ENCODE data around the gene JPH3.
A peak's percentile ranks its signal among the peaks of the same experiment; 100 is the strongest.

JPH3 gene

GRCh38 chr16:87662254-87663204, 60.2 kb downstream of the JPH3 start:
- Mint-ChIP-seq H3K27ac (no peak overlapping the region), H3K9me3 (peaks cover 4% of the 10 kb centered on the region), H3K27me3 (peaks cover 56% of the 10 kb centered on the region), H3K36me3 (peaks cover 6% of the 10 kb centered on the region), H3K4me3 (no peak overlapping the region), H3K4me1 (no peaks in the 10 kb centered on the region)
- no peak for ATAC-seq

GRCh38 chr16:87664792-87665191, 62.5 kb downstream of the JPH3 start:
- no peaks in the 10 kb centered on the region for H3K36me3 Mint-ChIP-seq
- H3K27ac Mint-ChIP-seq = no peak overlapping the region
- no peak overlapping the region for H3K4me3 Mint-ChIP-seq
- no peak for ATAC-seq
- no peaks in the 10 kb centered on the region for H3K9me3 Mint-ChIP-seq
- peaks cover 63% of the 10 kb centered on the region for H3K27me3 Mint-ChIP-seq
- H3K4me1 Mint-ChIP-seq = no peaks in the 10 kb centered on the region

DNA sequence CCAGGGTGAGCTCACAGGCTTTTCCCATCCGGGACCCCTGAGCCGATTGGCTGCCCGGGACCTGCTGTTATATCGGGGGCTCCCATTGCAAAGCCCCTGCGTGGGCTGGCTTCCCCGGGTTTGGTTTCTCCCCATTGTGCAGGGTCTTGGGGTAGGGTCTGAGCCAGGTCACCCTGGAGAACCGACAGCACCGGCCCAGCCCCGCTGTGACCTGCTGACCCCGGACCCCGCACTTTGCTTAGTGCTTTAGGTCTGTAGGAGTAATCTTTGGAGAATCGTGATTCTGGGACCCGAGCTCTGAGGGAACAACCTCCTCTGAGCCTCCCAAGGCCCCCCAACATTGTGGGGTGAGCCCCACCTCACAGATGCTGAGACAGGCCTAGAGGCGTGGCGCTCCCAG, 62.9 kb downstream of the JPH3 start:
- Mint-ChIP-seq H3K36me3 (no peaks in the 10 kb centered on the region), H3K9me3 (no peaks in the 10 kb centered on the region), H3K27me3 (peaks cover 61% of the 10 kb centered on the region), H3K4me3 (no peak overlapping the region), H3K4me1 (no peaks in the 10 kb centered on the region), H3K27ac (no peak overlapping the region)
- no peak for ATAC-seq

DNA sequence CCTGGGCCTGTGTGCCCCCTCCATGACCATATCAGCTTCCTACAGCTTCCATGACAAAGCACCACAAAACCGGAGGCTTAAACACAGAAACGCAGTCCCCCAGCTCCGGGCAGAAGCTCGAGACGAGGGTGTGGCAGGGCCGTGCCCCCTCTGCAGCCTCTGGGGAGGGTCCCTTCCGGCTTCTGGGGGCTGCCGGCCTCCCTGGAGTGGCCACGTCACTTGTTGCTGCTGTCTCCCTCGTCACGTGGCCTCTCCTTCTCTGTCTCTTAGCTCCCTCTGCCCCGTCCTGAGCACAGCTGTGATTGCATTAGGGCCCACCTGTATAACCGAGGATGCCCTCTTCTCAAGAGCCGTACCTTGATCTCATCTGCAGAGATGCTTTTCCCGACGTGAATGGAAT, 64.6 kb downstream of the JPH3 start:
- Mint-ChIP-seq H3K36me3 (no peaks in the 10 kb centered on the region), H3K27ac (no peak overlapping the region), H3K27me3 (peaks cover 50% of the 10 kb centered on the region), H3K4me1 (no peaks in the 10 kb centered on the region), H3K9me3 (no peaks in the 10 kb centered on the region), H3K4me3 (no peak overlapping the region)
- ATAC-seq = no peak

DNA sequence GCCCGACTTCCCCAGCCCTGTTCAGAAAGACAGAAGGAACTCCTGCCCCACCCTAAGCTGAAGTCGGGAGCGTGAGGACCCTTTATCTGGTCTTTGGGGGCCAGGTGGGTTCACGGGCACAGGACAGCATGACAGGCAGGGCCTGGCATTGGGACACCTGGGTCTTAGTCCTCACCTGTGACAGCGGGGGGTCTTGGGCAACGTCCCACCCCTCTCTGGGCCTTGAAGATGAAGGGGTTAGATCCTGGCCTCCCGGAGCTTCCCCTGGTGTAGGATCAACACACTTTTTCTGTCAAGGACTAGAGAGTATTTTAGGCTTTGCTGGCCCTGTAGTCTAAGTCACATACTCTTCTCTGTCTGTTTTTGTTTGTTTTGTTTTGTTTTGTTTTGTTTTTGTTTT, 65.1 kb downstream of the JPH3 start:
- Mint-ChIP-seq H3K27me3 (peaks cover 48% of the 10 kb centered on the region), H3K4me3 (no peak overlapping the region), H3K9me3 (no peaks in the 10 kb centered on the region), H3K4me1 (no peaks in the 10 kb centered on the region), H3K36me3 (no peaks in the 10 kb centered on the region), H3K27ac (no peak overlapping the region)
- ATAC-seq = no peak

DNA sequence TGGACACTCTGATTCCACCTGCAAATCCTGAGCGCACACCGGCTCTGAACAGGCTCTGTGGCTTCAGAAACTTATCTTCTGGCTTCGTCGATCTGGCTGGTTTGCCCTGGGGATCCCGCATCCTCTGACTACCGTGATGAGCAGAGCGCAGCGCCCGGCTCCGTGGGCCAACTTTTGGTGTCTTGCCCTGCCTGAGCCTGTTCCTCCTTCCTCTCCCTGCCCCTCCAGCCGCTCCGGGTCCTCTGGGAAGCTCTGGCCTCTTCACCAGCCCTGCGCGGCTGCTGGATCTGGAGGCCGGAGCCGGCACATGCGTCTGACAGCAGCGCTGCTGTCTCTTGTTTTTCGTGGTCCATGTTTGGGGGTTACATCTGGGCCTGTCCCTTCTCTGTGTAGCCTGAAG, 65.6 kb downstream of the JPH3 start:
- H3K36me3 Mint-ChIP-seq = no peaks in the 10 kb centered on the region
- H3K4me3 Mint-ChIP-seq = no peak overlapping the region
- H3K27me3 Mint-ChIP-seq = peaks cover 48% of the 10 kb centered on the region
- no peaks in the 10 kb centered on the region for H3K4me1 Mint-ChIP-seq
- H3K27ac Mint-ChIP-seq = peak overlapping the region; percentile 17
- ATAC-seq = no peak
- no peaks in the 10 kb centered on the region for H3K9me3 Mint-ChIP-seq

DNA sequence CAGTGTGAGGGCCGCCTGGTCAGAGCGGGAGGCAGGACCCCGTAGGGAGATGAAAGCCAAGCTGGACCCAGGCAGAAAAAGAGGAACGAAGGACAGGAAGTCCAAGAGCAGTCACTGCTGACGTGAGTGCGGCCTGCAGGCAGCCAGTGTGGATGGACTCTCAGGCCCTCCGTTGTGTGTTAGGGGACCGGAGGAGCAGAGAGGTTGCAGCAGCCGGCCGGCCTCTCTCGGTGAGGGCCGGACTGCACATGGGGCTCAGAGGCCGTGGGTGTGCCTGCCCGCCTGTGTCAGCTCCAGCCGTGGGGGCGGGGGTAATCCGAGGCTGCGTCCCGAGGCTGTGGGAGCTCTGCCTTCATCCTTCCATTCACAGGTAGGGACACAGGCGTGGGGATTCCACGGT, 67.4 kb downstream of the JPH3 start:
- Mint-ChIP-seq H3K36me3 (no peaks in the 10 kb centered on the region), H3K4me3 (no peak overlapping the region), H3K4me1 (peaks cover 7% of the 10 kb centered on the region), H3K27ac (no peak overlapping the region), H3K9me3 (no peaks in the 10 kb centered on the region), H3K27me3 (peaks cover 40% of the 10 kb centered on the region)
- ATAC-seq = no peak

- H3K27ac Mint-ChIP-seq = no peak overlapping the region
- H3K36me3 Mint-ChIP-seq = no peaks in the 10 kb centered on the region
- H3K27me3 Mint-ChIP-seq = peaks cover 34% of the 10 kb centered on the region
- peaks cover 7% of the 10 kb centered on the region for H3K4me1 Mint-ChIP-seq
- no peaks in the 10 kb centered on the region for H3K9me3 Mint-ChIP-seq
- no peak overlapping the region for H3K4me3 Mint-ChIP-seq
- no peak for ATAC-seq
Observed at GRCh38 chr16:87671221-87671620, 68.9 kb downstream of the JPH3 start.

DNA sequence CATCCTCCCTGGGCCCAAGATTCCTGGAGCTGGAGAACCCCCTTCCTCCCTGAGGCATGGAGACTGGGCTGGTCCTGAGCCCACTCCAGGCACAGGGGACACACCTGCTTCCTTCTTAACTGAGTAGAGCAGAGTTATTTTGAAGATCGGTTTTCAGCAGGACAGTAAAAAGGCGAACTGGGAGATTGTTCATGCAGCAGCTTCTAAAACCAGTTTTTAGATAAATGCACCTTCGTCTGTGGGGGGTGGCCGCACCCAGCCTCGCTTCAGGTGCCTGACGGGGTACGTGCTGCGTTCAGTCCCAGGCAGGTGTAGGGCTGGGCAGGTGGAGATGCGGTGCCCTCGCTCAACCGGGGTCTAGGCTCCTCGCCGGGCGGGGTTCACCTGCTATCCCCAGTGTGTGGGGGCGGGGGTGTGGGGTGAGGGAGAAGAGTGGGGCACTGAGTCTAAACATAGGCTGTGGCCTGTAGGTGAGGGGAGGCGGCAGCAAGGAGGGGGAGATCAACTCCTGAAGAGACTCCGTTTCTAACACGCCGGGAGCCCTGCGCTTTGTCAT, 69.5 kb downstream of the JPH3 start:
- peaks cover 7% of the 10 kb centered on the region for H3K4me1 Mint-ChIP-seq
- H3K36me3 Mint-ChIP-seq = no peaks in the 10 kb centered on the region
- H3K9me3 Mint-ChIP-seq = no peaks in the 10 kb centered on the region
- no peak overlapping the region for H3K4me3 Mint-ChIP-seq
- no peak overlapping the region for H3K27ac Mint-ChIP-seq
- peaks cover 30% of the 10 kb centered on the region for H3K27me3 Mint-ChIP-seq
- no peak for ATAC-seq

DNA sequence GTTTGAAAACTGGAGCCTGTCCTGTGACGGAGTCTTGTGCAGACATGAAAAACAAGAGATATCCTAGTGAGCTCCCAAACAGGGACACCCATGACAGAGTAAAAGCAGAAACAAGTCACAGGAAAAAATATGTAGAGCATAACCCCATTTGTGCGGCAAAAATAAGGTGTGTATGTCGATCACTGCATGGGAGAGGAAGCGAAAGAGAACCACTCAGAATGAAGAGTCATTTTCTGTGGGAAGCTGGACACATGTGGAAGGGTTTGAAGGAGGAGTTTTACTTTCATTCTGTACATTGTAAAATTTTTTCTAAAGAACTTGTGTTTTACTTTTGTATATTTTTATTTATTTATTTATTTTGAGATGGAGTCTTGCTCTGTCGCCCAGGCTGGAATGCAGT, 72.1 kb downstream of the JPH3 start:
- peaks cover 7% of the 10 kb centered on the region for H3K4me1 Mint-ChIP-seq
- H3K27me3 Mint-ChIP-seq = peaks cover 11% of the 10 kb centered on the region
- no peaks in the 10 kb centered on the region for H3K9me3 Mint-ChIP-seq
- no peaks in the 10 kb centered on the region for H3K36me3 Mint-ChIP-seq
- peak; percentile 47 for ATAC-seq
- H3K27ac Mint-ChIP-seq = no peak overlapping the region
- no peak overlapping the region for H3K4me3 Mint-ChIP-seq

DNA sequence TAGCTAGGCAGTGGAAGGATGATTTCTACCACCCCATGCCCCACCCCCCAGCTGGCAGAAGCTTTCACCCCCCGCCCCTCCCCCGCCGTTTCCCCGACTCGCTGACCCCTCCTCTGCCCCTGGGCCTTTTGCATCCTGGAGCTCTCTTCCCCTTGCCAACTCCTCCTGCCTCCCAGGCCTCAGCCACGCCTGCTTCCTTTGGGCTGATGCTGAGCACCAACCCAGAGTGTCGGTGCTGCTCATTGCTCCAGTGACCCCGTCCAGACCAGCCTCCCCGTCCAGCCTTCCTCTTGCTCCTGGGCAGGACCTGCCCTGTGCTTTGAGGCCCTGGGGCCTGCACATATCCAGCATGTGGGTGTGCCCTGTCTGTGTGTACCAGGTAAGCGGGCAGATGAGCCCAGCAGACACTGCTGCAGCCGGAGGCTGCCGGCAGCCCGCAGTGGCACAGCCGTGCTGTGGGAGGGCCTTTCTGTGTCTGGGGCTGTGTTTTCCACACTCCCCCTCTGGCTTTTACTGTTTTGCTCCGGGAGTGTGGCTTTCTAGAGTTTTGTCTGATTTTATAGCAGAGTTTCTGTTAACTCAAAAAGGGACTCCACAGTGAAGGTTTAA, 72.9 kb downstream of the JPH3 start:
- no peaks in the 10 kb centered on the region for H3K36me3 Mint-ChIP-seq
- no peak for ATAC-seq
- H3K27me3 Mint-ChIP-seq = peaks cover 8% of the 10 kb centered on the region
- peaks cover 7% of the 10 kb centered on the region for H3K4me1 Mint-ChIP-seq
- no peak overlapping the region for H3K4me3 Mint-ChIP-seq
- H3K27ac Mint-ChIP-seq = no peak overlapping the region
- H3K9me3 Mint-ChIP-seq = no peaks in the 10 kb centered on the region

GRCh38 chr16:87677830-87678229, 75.5 kb downstream of the JPH3 start:
- no peak overlapping the region for H3K27ac Mint-ChIP-seq
- no peaks in the 10 kb centered on the region for H3K36me3 Mint-ChIP-seq
- no peak overlapping the region for H3K4me3 Mint-ChIP-seq
- H3K4me1 Mint-ChIP-seq = peaks cover 18% of the 10 kb centered on the region
- H3K9me3 Mint-ChIP-seq = no peaks in the 10 kb centered on the region
- no peak for ATAC-seq
- peaks cover 24% of the 10 kb centered on the region for H3K27me3 Mint-ChIP-seq

- no peak for ATAC-seq
- H3K27ac Mint-ChIP-seq = no peak overlapping the region
- H3K4me1 Mint-ChIP-seq = peaks cover 18% of the 10 kb centered on the region
- no peak overlapping the region for H3K4me3 Mint-ChIP-seq
- H3K9me3 Mint-ChIP-seq = no peaks in the 10 kb centered on the region
- H3K36me3 Mint-ChIP-seq = no peaks in the 10 kb centered on the region
- peaks cover 31% of the 10 kb centered on the region for H3K27me3 Mint-ChIP-seq
Observed at GRCh38 chr16:87678618-87679017, 76.3 kb downstream of the JPH3 start.

DNA sequence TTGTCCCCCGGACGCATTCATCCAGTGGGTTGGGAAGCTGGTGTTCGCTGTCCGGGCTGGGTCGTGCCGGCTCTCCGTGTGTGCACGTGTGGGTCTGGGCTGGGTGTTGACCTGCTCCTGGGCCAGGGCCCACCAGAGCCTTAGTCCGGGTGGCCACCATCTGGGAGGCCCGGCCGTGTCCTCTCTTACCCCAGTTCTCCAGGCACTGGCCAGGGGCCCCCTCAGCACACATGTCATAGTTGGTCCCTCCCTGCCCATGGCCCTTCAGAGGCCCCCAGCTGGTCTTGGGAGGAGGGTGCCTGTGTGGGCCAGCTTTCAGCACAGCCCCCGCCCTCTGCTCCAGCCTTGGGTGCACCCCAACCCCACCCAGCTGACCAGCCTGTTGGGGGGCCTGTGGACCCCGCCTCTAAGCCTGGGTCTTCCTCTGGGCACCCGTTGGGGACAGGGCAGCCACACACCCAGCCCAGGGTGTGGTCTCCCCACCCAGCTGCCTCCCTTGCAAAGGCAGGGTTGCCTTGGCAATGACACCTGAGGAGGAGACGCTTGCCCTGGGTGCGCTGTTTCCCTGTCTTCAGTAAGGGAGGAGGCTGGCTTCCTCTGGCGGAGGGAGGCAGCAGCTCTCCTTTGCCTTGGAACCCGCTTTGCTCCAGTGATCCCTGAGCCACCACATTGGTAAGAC, 77.4 kb downstream of the JPH3 start:
- peak; percentile 43 for ATAC-seq
- Mint-ChIP-seq H3K27ac (no peak overlapping the region), H3K36me3 (no peaks in the 10 kb centered on the region), H3K4me1 (peaks cover 12% of the 10 kb centered on the region), H3K9me3 (no peaks in the 10 kb centered on the region), H3K27me3 (peaks cover 39% of the 10 kb centered on the region), H3K4me3 (no peak overlapping the region)

DNA sequence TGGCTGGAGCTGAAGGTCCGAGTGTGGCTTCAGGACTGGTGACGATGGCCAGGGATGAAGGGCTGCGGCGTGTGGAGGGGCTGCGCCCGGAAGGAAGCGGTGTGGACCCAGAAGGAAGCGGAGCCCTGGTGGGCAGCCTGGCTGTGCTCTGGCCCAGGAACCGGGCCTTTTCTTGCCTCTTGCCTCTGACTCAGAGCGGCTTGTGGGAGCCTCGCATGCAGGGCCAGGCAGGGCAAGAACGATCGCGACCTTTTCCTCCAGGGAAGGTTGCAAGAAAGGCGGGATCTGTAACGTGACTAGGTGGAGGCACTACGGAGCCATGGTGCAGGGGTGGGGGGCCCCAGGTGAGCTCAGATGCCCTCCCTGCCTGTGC, 78.0 kb downstream of the JPH3 start:
- ATAC-seq = no peak
- H3K27ac Mint-ChIP-seq = no peak overlapping the region

More for the DNA sequence above, 78.0 kb downstream of the JPH3 start:
- Mint-ChIP-seq H3K4me1 (peaks cover 12% of the 10 kb centered on the region), H3K4me3 (no peak overlapping the region), H3K27me3 (peaks cover 44% of the 10 kb centered on the region), H3K36me3 (no peaks in the 10 kb centered on the region), H3K9me3 (no peaks in the 10 kb centered on the region)

Data from stimulated activated memory B cell treated with anti-CD40 and anti-IgM and Interleukin-4, amounts not matched to agents 10 μg/mL and 1 μg/mL and 100 μg/mL, for 72 hours (primary cell).